Epithelial cell of esophagus (primary cell): Measurements from ENCODE around the gene COX5A.
A peak's percentile ranks its signal among the peaks of the same experiment; 100 is the strongest.

Source experiments
- DNase-seq: peaks from one replicate; pipeline ENCODE4 v3.0.0; 2010; ENCODE audit warnings: low read depth
- H3K4me3 ChIP-seq: 2 replicates; pipeline ENCODE4 v1.5.1; 2011; ENCODE audit warnings: mild to moderate bottlenecking, low read length, control low read depth
- CTCF ChIP-seq: IDR thresholded peaks from 2 replicates; pipeline ENCODE4 v1.5.1; 2011; ENCODE audit warnings: low read depth, mild to moderate bottlenecking, low read length, control low read depth, inconsistent platforms; ENCODE audit not compliant: insufficient read depth; ENCODE audit errors: missing control alignments

Gene COX5A

GRCh38 chr15:74907163-74907870 is 30.6 kb downstream of the COX5A start:
- DNase-seq: peak; percentile 13
- peak overlapping the region; percentile 78 for H3K4me3 ChIP-seq
- TF ChIP-seq CTCF: no peak

GRCh38 chr15:74906450-74907162 is 31.3 kb downstream of the COX5A start, which contains the start of gene FAM219B:
TSS of gene FAM219B (minus strand) at chr15:74906851. CDS start at chr15:74906800, 51 bp downstream.
- peak within 1 kb of the TSS; percentile 78 for H3K4me3 ChIP-seq
- peak; percentile 88 for DNase-seq
- no peak for TF ChIP-seq CTCF

DNA sequence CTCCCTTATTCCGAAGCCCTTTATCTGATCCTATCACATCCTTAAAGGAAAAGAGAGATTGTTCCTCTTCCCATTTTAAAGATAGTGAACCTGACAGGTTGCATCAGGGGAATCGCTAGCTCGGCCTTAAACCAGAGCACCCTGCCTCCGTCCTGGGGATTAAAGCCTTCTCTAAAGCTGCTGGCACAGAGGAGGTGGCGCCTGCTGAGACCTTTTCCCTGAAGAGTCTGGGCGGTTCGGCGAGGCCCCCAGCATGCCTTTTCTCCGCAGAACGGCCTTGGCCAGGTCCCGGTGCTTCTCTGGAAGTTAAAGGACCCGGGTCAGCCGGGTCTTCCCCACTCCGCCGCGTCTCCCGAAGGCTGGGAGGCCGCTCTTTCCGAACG is 31.8 kb downstream of the COX5A start:
- no peak for TF ChIP-seq CTCF
- DNase-seq: peak; percentile 37
- peak overlapping the region; percentile 78 for H3K4me3 ChIP-seq

- DNase-seq: no peak
- TF ChIP-seq CTCF: no peak
- no peak overlapping the region for H3K4me3 ChIP-seq
Observed at GRCh38 chr15:74904190-74904805, 33.6 kb downstream of the COX5A start.

DNA sequence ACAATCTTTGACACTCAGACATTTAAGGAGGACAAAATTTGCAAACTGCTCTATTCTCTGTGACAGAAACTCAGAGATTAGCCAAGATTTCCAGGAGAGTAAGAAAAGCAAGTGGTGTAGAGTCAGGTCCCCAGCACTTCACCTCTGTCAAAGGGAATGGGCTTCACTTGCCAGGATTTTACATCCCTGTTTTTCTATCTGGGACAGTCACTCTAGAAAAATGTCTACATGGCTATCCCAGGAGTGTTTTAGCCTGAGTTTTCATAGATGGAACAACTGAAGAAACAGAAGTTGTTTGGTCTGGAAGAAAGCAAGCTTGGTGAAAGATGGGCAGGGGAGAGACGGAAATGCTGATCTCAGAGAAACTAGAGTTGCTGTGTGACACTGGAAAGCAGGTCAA is 34.2 kb downstream of the COX5A start:
- TF ChIP-seq CTCF: no peak
- no peak for DNase-seq
- H3K4me3 ChIP-seq: no peak overlapping the region

DNA sequence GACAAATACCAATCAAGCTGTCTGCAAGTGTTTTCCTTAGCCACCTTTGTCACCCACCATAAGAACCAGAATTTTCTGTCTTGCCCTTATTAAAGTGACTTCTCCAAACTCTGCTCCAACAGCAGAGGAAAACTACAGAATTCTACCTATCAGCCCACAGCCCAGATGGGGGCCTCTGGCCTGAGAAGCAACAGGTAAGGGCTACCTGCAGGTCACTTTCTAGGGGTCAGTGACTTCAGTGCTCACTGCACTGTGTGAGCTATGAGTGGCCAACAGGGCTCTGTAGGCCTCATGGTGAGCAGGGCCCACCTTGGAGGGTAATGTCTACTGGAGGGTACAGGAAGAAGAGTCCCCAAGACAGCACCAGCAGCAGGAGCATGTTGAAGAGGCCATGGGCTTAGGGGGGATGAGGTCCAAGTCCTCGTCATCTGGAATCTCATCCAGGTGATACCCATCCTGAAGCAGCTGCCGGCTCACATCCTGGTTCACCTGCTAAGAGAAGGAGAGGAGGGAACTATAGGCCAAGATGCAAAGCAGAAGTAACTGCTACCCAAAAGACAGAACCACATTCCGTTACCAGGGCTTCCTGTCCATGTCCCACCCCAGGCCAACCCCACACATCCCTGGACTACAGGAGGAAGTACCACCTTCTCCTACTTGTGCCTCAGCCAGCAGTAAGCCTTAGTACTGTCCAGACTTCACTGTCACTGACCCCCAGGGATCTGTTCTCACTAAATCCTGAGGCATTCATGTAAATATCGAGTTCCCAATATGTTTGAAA is 35.4 kb downstream of the COX5A start:
- no peak for DNase-seq
- TF ChIP-seq CTCF: no peak
- no peak overlapping the region for H3K4me3 ChIP-seq
